HG03378 (cell line): ENCODE measurements around the gene PRKCE.
"Not testable (repeated sequence)": the region's sequence is repeated elsewhere in the genome, so short reads cannot be mapped to it uniquely, and the experiment has no call there.

Experiments used
- ATAC-seq: cut with Tn5 transposase; IDR thresholded peaks from one replicate; pipeline ENCODE4 v1.9.1; 2021; ENCODE audit warnings: mild to moderate bottlenecking, moderate library complexity; ENCODE audit not compliant: unreplicated experiment

Gene PRKCE

GRCh38 chr2:46197672-46198071 lies 546.2 kb downstream of the PRKCE start:
- no peak for ATAC-seq

- no peak for ATAC-seq
Observed at GRCh38 chr2:46198164-46198883, 546.8 kb downstream of the PRKCE start.

- no peak for ATAC-seq
Observed at GRCh38 chr2:46198966-46199365, 547.5 kb downstream of the PRKCE start.

- no peak for ATAC-seq
Observed at GRCh38 chr2:46200100-46200690, 548.7 kb downstream of the PRKCE start.

GRCh38 chr2:46200861-46201605 lies 549.6 kb downstream of the PRKCE start:
- no peak for ATAC-seq

- ATAC-seq = no peak
Observed at GRCh38 chr2:46202453-46202852, 551.0 kb downstream of the PRKCE start.

GRCh38 chr2:46202987-46203386 lies 551.5 kb downstream of the PRKCE start:
- no peak for ATAC-seq

- ATAC-seq = not testable (repeated sequence)
Observed at GRCh38 chr2:46203636-46204035, 552.2 kb downstream of the PRKCE start.

- no peak for ATAC-seq
Observed at GRCh38 chr2:46207591-46207990, 556.1 kb downstream of the PRKCE start.

- no peak for ATAC-seq
Observed at GRCh38 chr2:46208766-46209165, 557.3 kb downstream of the PRKCE start.

- no peak for ATAC-seq
Observed at GRCh38 chr2:46210063-46210462, 558.6 kb downstream of the PRKCE start.

- no peak for ATAC-seq
Observed at GRCh38 chr2:46211461-46211860, 560.0 kb downstream of the PRKCE start.

- ATAC-seq = no peak
Observed at GRCh38 chr2:46213906-46214305, 562.4 kb downstream of the PRKCE start.

- ATAC-seq = no peak
Observed at GRCh38 chr2:46216213-46216612, 564.7 kb downstream of the PRKCE start.

GRCh38 chr2:46223514-46223913 lies 572.0 kb downstream of the PRKCE start:
- ATAC-seq = not testable (repeated sequence)

- ATAC-seq = no peak
Observed at GRCh38 chr2:46225150-46225625, 573.7 kb downstream of the PRKCE start.

- no peak for ATAC-seq
Observed at GRCh38 chr2:46225730-46226129, 574.3 kb downstream of the PRKCE start.

GRCh38 chr2:46226620-46227019 lies 575.1 kb downstream of the PRKCE start:
- no peak for ATAC-seq

GRCh38 chr2:46227022-46227421 lies 575.5 kb downstream of the PRKCE start:
- no peak for ATAC-seq

- ATAC-seq = no peak
Observed at GRCh38 chr2:46227674-46228289, 576.3 kb downstream of the PRKCE start.
